GM19397 (cell line): ENCODE data around the gene RPUSD1.
"Not testable (repeated sequence)": the region's sequence is repeated elsewhere in the genome, so short reads cannot be mapped to it uniquely, and the experiment has no call there.

Experiments
- ATAC-seq: cut with Tn5 transposase; IDR thresholded peaks from one replicate; pipeline ENCODE4 v1.9.1; 2021; ENCODE audit warnings: mild to moderate bottlenecking, moderate library complexity; ENCODE audit not compliant: unreplicated experiment

RPUSD1 gene

GRCh38 chr16:785563-786535 is 2.3 kb downstream of the RPUSD1 start:
- ATAC-seq = no peak

- ATAC-seq = no peak
These were observed 3.8 kb downstream of the RPUSD1 start for GRCh38 chr16:784431-784830.

- no peak for ATAC-seq
These were observed 4.6 kb downstream of the RPUSD1 start for GRCh38 chr16:783404-784161.

GRCh38 chr16:782766-783403 is 5.3 kb downstream of the RPUSD1 start:
- no peak for ATAC-seq

- ATAC-seq = no peak
These were observed 5.9 kb downstream of the RPUSD1 start for GRCh38 chr16:782258-782657.

- ATAC-seq = no peak
These were observed 6.7 kb downstream of the RPUSD1 start for GRCh38 chr16:781346-782010.

GRCh38 chr16:780296-780695 is 7.9 kb downstream of the RPUSD1 start:
- ATAC-seq = no peak

- ATAC-seq = no peak
These were observed 8.6 kb downstream of the RPUSD1 start for GRCh38 chr16:779561-779960.

- ATAC-seq = no peak
These were observed 9.2 kb downstream of the RPUSD1 start for GRCh38 chr16:778909-779527.

- no peak for ATAC-seq
These were observed 9.7 kb downstream of the RPUSD1 start for GRCh38 chr16:778447-778846.

GRCh38 chr16:777826-778225 is 10.4 kb downstream of the RPUSD1 start:
- ATAC-seq = no peak

- no peak for ATAC-seq
These were observed 11.4 kb downstream of the RPUSD1 start for GRCh38 chr16:776824-777223.

- not testable (repeated sequence) for ATAC-seq
These were observed 11.9 kb downstream of the RPUSD1 start for GRCh38 chr16:776298-776697.

- no peak for ATAC-seq
These were observed 12.9 kb downstream of the RPUSD1 start for GRCh38 chr16:775236-775796.

GRCh38 chr16:774086-775001 is 13.8 kb downstream of the RPUSD1 start:
- no peak for ATAC-seq

GRCh38 chr16:772959-773358 is 15.2 kb downstream of the RPUSD1 start:
- ATAC-seq = no peak

GRCh38 chr16:770411-770810 is 17.8 kb downstream of the RPUSD1 start:
- no peak for ATAC-seq

GRCh38 chr16:769934-770333 is 18.2 kb downstream of the RPUSD1 start:
- ATAC-seq = no peak

GRCh38 chr16:769184-769784 is 18.9 kb downstream of the RPUSD1 start:
- ATAC-seq = no peak
